HepG2 (cell line): ENCODE data around the gene MAP3K14. TPM values are rescaled to one million over a fixed set of nuclear protein-coding genes. Genes with fewer than 3 reads are reported as not detected.

Experiments
- ATAC-seq: fragments of 200-7000 bp; cut with Tn5 transposase; 3 replicates; pipeline ENCODE4 v1.9.1; 2020; ENCODE audit warnings: mild to moderate bottlenecking, moderate library complexity
- BruUV-seq: library from RNA; stranded (reverse); fragments of 400-500 nt; replicated peaks from 2 replicates; lab custom pipeline; 2021; lab: Mats Ljungman, UMichigan
- CTCF ChIA-PET: fragments of 300-600 bp; formaldehyde crosslinking; extraction: SDS; loops from one replicate; lab custom pipeline; 2021; ENCODE audit warnings: low total read pairs, inconsistent platforms, low intra/inter-chr PET ratio; lab: Yijun Ruan, JAX
- POLR2A ChIA-PET: fragments of 350-600 bp; sonication (Branson Sonifier 250); formaldehyde crosslinking; loops from one replicate; lab custom pipeline; 2020; ENCODE audit warnings: antibody characterized with exemption, inconsistent platforms; lab: Yijun Ruan, JAX
- DNase-seq: peaks from one replicate; pipeline ENCODE4 v3.0.0-alpha.2; 2015; ENCODE audit warnings: low spot score
- FAIRE-seq: peaks from 3 replicates; lab custom pipeline; 2011; peaks lifted over from hg19 to GRCh38; lab: Jason Lieb, UNC
- H2AFZ ChIP-seq: one replicate; pipeline ENCODE4 v1.6.1; 2011; ENCODE audit warnings: low read length, inconsistent platforms
- H3K27ac ChIP-seq: fragments of 300-600 bp; 3 replicates; pipeline ENCODE4 v1.8.0; 2011; ENCODE audit warnings: mixed run types, mild to moderate bottlenecking, mixed read lengths, low read length, inconsistent platforms; ENCODE audit not compliant: insufficient read depth; ENCODE audit errors: extremely low read length
- H3K27me3 ChIP-seq, 2 experiments: fragments of 200-600 bp in 1 of 2; 2 replicates in 1 of 2; 3 replicates in 1 of 2; pipeline versions ENCODE4 v1.6.0 to v1.8.0; 2011; ENCODE audit warnings: low read length in 2 of 2, mild to moderate bottlenecking in 2 of 2, moderate library complexity in 2 of 2, inconsistent platforms in 1 of 2; ENCODE audit not compliant: insufficient read depth in 2 of 2, control insufficient read depth in 1 of 2
- H3K36me3 ChIP-seq, 2 experiments: fragments of 200-600 bp in 1 of 2; replicated peaks in 1 of 2; 2 replicates in 1 of 2; 3 replicates in 1 of 2; pipeline versions ENCODE4 v1.5.1 to v1.8.0; 2011; ENCODE audit warnings: low read length in 2 of 2, inconsistent platforms in 1 of 2; ENCODE audit not compliant: insufficient read depth in 2 of 2, control insufficient read depth in 1 of 2
- H3K4me1 ChIP-seq: 2 replicates; pipeline ENCODE4 v1.5.1; 2012; ENCODE audit warnings: low read length, inconsistent platforms; ENCODE audit not compliant: insufficient read depth
- H3K4me2 ChIP-seq: 2 replicates; pipeline ENCODE4 v1.6.0; 2011; ENCODE audit warnings: low read depth, low read length, inconsistent platforms
- H3K4me3 ChIP-seq, 3 experiments: fragments of 200-600 bp in 1 of 3; sonication (generic), shearing (Covaris generic) in 1 of 3; replicated peaks in 1 of 3; 2 replicates each; pipeline ENCODE4 v1.5.1; 2011 to 2016; ENCODE audit warnings: low read length in 3 of 3, inconsistent platforms in 2 of 3, low read depth in 2 of 3, mild to moderate bottlenecking in 2 of 3, control low read depth in 1 of 3, mixed read lengths in 1 of 3; ENCODE audit not compliant: insufficient read depth in 1 of 3
- H3K79me2 ChIP-seq: one replicate; pipeline ENCODE4 v1.6.1; 2011; ENCODE audit warnings: low read length, inconsistent platforms; ENCODE audit not compliant: insufficient read depth
- H3K9ac ChIP-seq: 2 replicates; pipeline ENCODE4 v1.6.0; 2011; ENCODE audit warnings: mild to moderate bottlenecking, low read depth, low read length, inconsistent platforms; ENCODE audit not compliant: insufficient read depth
- H3K9me3 ChIP-seq: 2 replicates; pipeline ENCODE4 v1.5.1; 2012; ENCODE audit warnings: mild to moderate bottlenecking, low read length
- H4K20me1 ChIP-seq: 2 replicates; pipeline ENCODE4 v1.6.0; 2011; ENCODE audit warnings: inconsistent platforms, mild to moderate bottlenecking, low read length, moderate library complexity; ENCODE audit not compliant: insufficient read depth
- ATF4 ChIP-seq, 2 experiments: fragments of 450-650 bp in 1 of 2; sonication (generic) in 1 of 2; formaldehyde crosslinking; IDR thresholded peaks; 2 replicates each; pipeline versions ENCODE4 v1.5.0 to v1.8.0; 2020 to 2022; ENCODE audit warnings: mild to moderate bottlenecking in 1 of 2, missing genetic modification reagents in 1 of 2
- FOXP1 ChIP-seq, 2 experiments: fragments of 450-650 bp in 1 of 2; IDR thresholded peaks; 2 replicates each; pipeline ENCODE4 v1.6.1; 2017 to 2018; ENCODE audit warnings: antibody characterized with exemption in 1 of 2
- FUBP1 ChIP-seq: sonication (generic); formaldehyde crosslinking; IDR thresholded peaks from 2 replicates; pipeline ENCODE4 v1.5.1; 2020; ENCODE audit warnings: missing genetic modification reagents, mild to moderate bottlenecking, borderline replicate concordance
- IKZF5 ChIP-seq: IDR thresholded peaks from 2 replicates; pipeline ENCODE4 v1.6.1; 2018; ENCODE audit warnings: missing genetic modification reagents, mild to moderate bottlenecking, missing compliant biosample characterization
- IRX3 ChIP-seq: sonication (generic); formaldehyde crosslinking; IDR thresholded peaks from 2 replicates; pipeline ENCODE4 v1.8.1; 2023; ENCODE audit warnings: mild to moderate bottlenecking, low read depth, missing genetic modification reagents, borderline replicate concordance
- MIER2 ChIP-seq: IDR thresholded peaks from 2 replicates; pipeline ENCODE4 v1.6.1; 2016; ENCODE audit warnings: missing biosample characterization, missing genetic modification reagents
- MIXL1 ChIP-seq: IDR thresholded peaks from 2 replicates; pipeline ENCODE4 v1.6.1; 2016
- PRDM10 ChIP-seq: sonication (generic); formaldehyde crosslinking; IDR thresholded peaks from 2 replicates; pipeline ENCODE4 v1.4.0; 2020; ENCODE audit warnings: low read depth, missing genetic modification reagents
- RBM22 ChIP-seq: fragments of 200-400 bp; formaldehyde crosslinking; optimal IDR thresholded peaks from 2 replicates; pipeline ENCODE3; 2017; ENCODE audit warnings: mild to moderate bottlenecking, low read length, moderate library complexity
- RFXAP ChIP-seq: sonication (generic); formaldehyde crosslinking; IDR thresholded peaks from 2 replicates; pipeline ENCODE4 v1.4.0; 2020; ENCODE audit warnings: missing genetic modification reagents, borderline replicate concordance
- SIN3A ChIP-seq: IDR thresholded peaks from 2 replicates; pipeline ENCODE4 v1.6.1; 2011; ENCODE audit warnings: low read depth, mild to moderate bottlenecking, control low read depth, low read length, borderline replicate concordance
- ZNF431 ChIP-seq: sonication (generic); formaldehyde crosslinking; IDR thresholded peaks from 2 replicates; pipeline ENCODE4 v1.9.0; 2022; ENCODE audit warnings: missing genetic modification reagents, low read depth, mild to moderate bottlenecking, borderline replicate concordance
- ZNF556 ChIP-seq: sonication (generic); formaldehyde crosslinking; IDR thresholded peaks from 2 replicates; pipeline ENCODE4 v1.4.0; 2020; ENCODE audit warnings: mild to moderate bottlenecking, missing genetic modification reagents, borderline replicate concordance
- ZNF660 ChIP-seq: sonication (generic); formaldehyde crosslinking; IDR thresholded peaks from 2 replicates; pipeline ENCODE4 v1.5.1; 2020; ENCODE audit warnings: mild to moderate bottlenecking, low read depth, missing genetic modification reagents, borderline replicate concordance
- ZNF772 ChIP-seq: sonication (generic); formaldehyde crosslinking; IDR thresholded peaks from 2 replicates; pipeline ENCODE4 v1.5.0; 2020; ENCODE audit warnings: mild to moderate bottlenecking, missing genetic modification reagents
- WGBS: methylation state at CpG from one replicate; pipeline ENCODE4 v1.1.6; 2017; ENCODE audit warnings: low lambda C conversion rate; 5-methylcytosine and 5-hydroxymethylcytosine counted together
- in situ Hi-C: cut with HindIII; loops from 2 replicates; pipeline ENCODE4 v1.10.0; 2017; ENCODE audit warnings: low pct_unique_long_range_greater_than_20kb; ENCODE audit not compliant: extremely low pct_ligation_motif_present
- intact Hi-C: fragments of 100-400 bp; cut with micrococcal nuclease; formaldehyde crosslinking; loops from one replicate; pipeline ENCODE4 v1.10.0; 2022; ENCODE audit not compliant: unreplicated experiment
- polyA plus RNA-seq, 8 experiments: library from polyadenylated mRNA; depleted of rRNA in 3 of 8; stranded (reverse) in 7 of 8; unstranded in 1 of 8; fragments of >200 nt; fragmentation: Illumina TruSeq in 4 of 8; extraction: Trizol in 4 of 8; gene quantifications; 2 replicates each; pipeline versions ENCODE4 v1.2.1 to v1.2.3, GENCODE V29; 2011 to 2016; ENCODE audit warnings: low read depth in 4 of 8, missing spikeins in 1 of 8, mixed read lengths in 1 of 8; ENCODE audit not compliant: insufficient read depth in 1 of 8
- total RNA-seq, 5 experiments: library from RNA; depleted of rRNA; stranded (reverse); fragments of >200 nt; fragmentation: Illumina TruSeq; extraction: Trizol; gene quantifications; 2 replicates each; pipeline ENCODE4 v1.2.3, GENCODE V29; 2016; ENCODE audit warnings: low read depth in 1 of 5

Gene MAP3K14
- total and polyA plus RNA-seq, 2 of the 13 experiments (the other 11 are each of a cell fraction or from before 2014, with no cell fraction given): 2.6 TPM

GRCh38 chr17:45269912-45270311 lies 46.9 kb downstream of the MAP3K14 start (continued):
- TF ChIP-seq ATF4 (CRISPR knock-in tag; IDR thresholded peaks at IDR 0.05): no peak
- TF ChIP-seq MIER2 (CRISPR knock-in tag): no peak
- no peak for TF ChIP-seq ZNF660 (CRISPR knock-in tag)
- no peak for TF ChIP-seq SIN3A
- TF ChIP-seq IRX3 (CRISPR knock-in tag): no peak
- TF ChIP-seq PRDM10 (CRISPR knock-in tag): no peak

DNA sequence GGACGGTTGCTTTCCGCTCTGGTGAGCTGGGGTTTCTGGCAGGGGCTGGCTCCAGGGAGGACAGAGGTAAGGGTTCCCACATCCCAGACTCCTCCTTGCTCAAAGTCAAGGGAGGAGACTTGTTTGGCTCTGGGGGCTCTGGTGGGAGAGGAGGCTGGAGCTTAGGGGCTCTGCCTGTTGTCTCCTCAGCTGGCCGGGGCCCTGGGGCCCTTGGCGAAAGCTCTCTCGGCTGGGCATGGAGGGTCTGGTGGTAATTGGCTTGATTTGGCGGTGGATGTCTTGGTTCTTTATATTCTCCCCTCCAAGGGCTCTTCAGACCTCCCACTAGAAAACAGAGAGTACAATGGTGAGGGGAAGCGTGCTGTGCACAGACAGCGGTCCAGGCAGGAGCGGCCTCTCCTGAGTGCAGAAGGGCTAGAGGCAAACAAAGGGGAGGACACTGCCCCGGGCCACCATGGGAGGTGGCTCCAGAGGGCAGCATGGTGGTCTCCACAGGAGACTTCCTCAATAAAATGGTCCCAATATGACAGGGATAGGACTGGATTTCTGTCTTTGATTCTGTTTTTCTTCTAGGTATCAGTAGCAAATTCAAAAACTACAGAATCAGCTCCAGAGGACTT lies 49.3 kb downstream of the MAP3K14 start:
- 95% methylated on average over 10 of the region's 10 CpGs for WGBS
- FAIRE-seq: no peak
- BruUV-seq: no TSS peak
- in situ Hi-C loops (no loop called here), intact Hi-C loops (no loop called here)
- H2AFZ ChIP-seq: no peak overlapping the region
- POLR2A ChIA-PET: interaction anchor here (1.0 kb wide), 1 partner anchor 49 kb away, joined by 3 read pairs; the partner anchor contains the start of gene MAP3K14
- no peaks in the 10 kb centered on the region for H4K20me1 ChIP-seq
- no peak overlapping the region for H3K4me3 ChIP-seq
- CTCF ChIA-PET: no interaction called here
- H3K4me1 ChIP-seq: 0 out of 2 replicates have a peak, but pooled peaks cover 9% of the 10 kb centered on the region
- no peaks in the 10 kb centered on the region for H3K27me3 ChIP-seq
- peaks cover 32 to 56% of the 10 kb centered on the region in 2 experiments; a peak in 4 of 5 replicates for H3K36me3 ChIP-seq
- H3K9ac ChIP-seq: no peak overlapping the region
- no peak for ATAC-seq
- no peaks in the 10 kb centered on the region for H3K79me2 ChIP-seq
- no peak overlapping the region for H3K27ac ChIP-seq
- no peaks in the 10 kb centered on the region for H3K9me3 ChIP-seq
- no peak for DNase-seq
- H3K4me2 ChIP-seq: no peak overlapping the region
- TF ChIP-seq IKZF5 (CRISPR knock-in tag) (no peak), MIXL1 (CRISPR knock-in tag) (no peak), FOXP1 (IDR thresholded peaks at IDR 0.05) (no peak), FOXP1 (CRISPR knock-in tag; IDR thresholded peaks at IDR 0.05) (no peak), RBM22 (no peak), ZNF431 (no peak), ZNF556 (no peak), FUBP1 (no peak), RFXAP (CRISPR knock-in tag) (no peak), ZNF772 (CRISPR knock-in tag) (no peak)
